Mesendoderm (in vitro differentiated cells): ENCODE measurements around the gene FRY.

Experiments used
- DNase-seq: peaks from one replicate; pipeline ENCODE4 v3.0.0; 2013
- H2AK5ac ChIP-seq: 2 replicates; pipeline ENCODE4 v1.6.1; 2013; ENCODE audit warnings: low read length, inconsistent platforms
- H2BK120ac ChIP-seq: 2 replicates; pipeline ENCODE4 v1.6.1; 2013; ENCODE audit warnings: low read depth, mild to moderate bottlenecking, low read length, moderate library complexity, mixed read lengths
- H2BK15ac ChIP-seq: replicated peaks from 2 replicates; pipeline ENCODE4 v1.6.1; 2013; ENCODE audit warnings: low read depth, mild to moderate bottlenecking, moderate library complexity
- H2BK5ac ChIP-seq: 2 replicates; pipeline ENCODE4 v1.6.1; 2013; ENCODE audit warnings: low read length, inconsistent platforms
- H3K18ac ChIP-seq: 2 replicates; pipeline ENCODE4 v1.6.1; 2013; ENCODE audit warnings: mild to moderate bottlenecking, low read length, mixed read lengths
- H3K23ac ChIP-seq: one replicate; pipeline ENCODE4 v1.6.1; 2013; ENCODE audit warnings: low read length
- H3K27ac ChIP-seq: 2 replicates; pipeline ENCODE4 v1.5.1; 2013; ENCODE audit warnings: low read depth, mild to moderate bottlenecking, inconsistent platforms, low read length, moderate library complexity
- H3K27me3 ChIP-seq: 2 replicates; pipeline ENCODE4 v1.6.1; 2013; ENCODE audit warnings: low read length, control low read depth, mild to moderate bottlenecking, inconsistent platforms; ENCODE audit not compliant: insufficient read depth, poor library complexity
- H3K36me3 ChIP-seq: 2 replicates; pipeline ENCODE4 v1.6.1; 2013; ENCODE audit warnings: low read length, inconsistent platforms; ENCODE audit not compliant: control insufficient read depth, insufficient read depth
- H3K4ac ChIP-seq: one replicate; pipeline ENCODE4 v1.6.1; 2013; ENCODE audit warnings: low read depth, mild to moderate bottlenecking, low read length, moderate library complexity
- H3K4me1 ChIP-seq: 2 replicates; pipeline ENCODE4 v1.6.1; 2013; ENCODE audit warnings: low read depth, low read length, inconsistent platforms; ENCODE audit not compliant: control insufficient read depth
- H3K4me2 ChIP-seq: 2 replicates; pipeline ENCODE4 v1.6.1; 2013; ENCODE audit warnings: low read length
- H3K4me3 ChIP-seq: 2 replicates; pipeline ENCODE4 v1.5.1; 2013; ENCODE audit warnings: mild to moderate bottlenecking, low read length
- H3K56ac ChIP-seq: one replicate; pipeline ENCODE4 v1.6.1; 2013; ENCODE audit warnings: low read length
- H3K79me1 ChIP-seq: 2 replicates; pipeline ENCODE4 v1.6.1; 2013; ENCODE audit warnings: low read length, inconsistent platforms
- H3K79me2 ChIP-seq: 2 replicates; pipeline ENCODE4 v1.6.1; 2013; ENCODE audit warnings: mild to moderate bottlenecking, low read length; ENCODE audit not compliant: control insufficient read depth, insufficient read depth
- H3K9ac ChIP-seq: 2 replicates; pipeline ENCODE4 v1.6.1; 2013; ENCODE audit warnings: low read length, inconsistent platforms
- H4K5ac ChIP-seq: one replicate; pipeline ENCODE4 v1.6.1; 2013; ENCODE audit warnings: low read length
- H4K8ac ChIP-seq: one replicate; pipeline ENCODE4 v1.6.1; 2013; ENCODE audit warnings: low read depth, mild to moderate bottlenecking, control low read depth, low read length, moderate library complexity
- WGBS: extraction: QIAGEN DNeasy Blood & Tissue Kit; methylation state at CpG from one replicate; pipeline ENCODE4 v1.1.7; 2013; ENCODE audit warnings: low lambda C conversion rate, missing lambda C conversion rate; ENCODE audit not compliant: insufficient coverage; ENCODE audit errors: extremely low coverage; 5-methylcytosine and 5-hydroxymethylcytosine counted together

FRY gene

GRCh38 chr13:32195713-32196112 is 164.1 kb downstream of the FRY start:
- no peaks in the 10 kb centered on the region for H3K36me3 ChIP-seq
- H2BK5ac ChIP-seq = no peak overlapping the region
- no peak overlapping the region for H3K9ac ChIP-seq
- no peak overlapping the region for H4K5ac ChIP-seq
- no peaks in the 10 kb centered on the region for H3K27me3 ChIP-seq
- DNase-seq = no peak
- H3K18ac ChIP-seq = no peak overlapping the region
- H3K4me3 ChIP-seq = no peak overlapping the region
- no peaks in the 10 kb centered on the region for H3K4me1 ChIP-seq
- H3K23ac ChIP-seq = no peak overlapping the region
- H4K8ac ChIP-seq = no peak overlapping the region
- no peak overlapping the region for H2AK5ac ChIP-seq
- H3K4me2 ChIP-seq = no peak overlapping the region
- no peak overlapping the region for H3K27ac ChIP-seq
- no peak overlapping the region for H2BK120ac ChIP-seq
- H3K79me1 ChIP-seq = no peaks in the 10 kb centered on the region
- H3K4ac ChIP-seq = no peak overlapping the region
- H3K79me2 ChIP-seq = no peaks in the 10 kb centered on the region
- H3K56ac ChIP-seq = no peak overlapping the region
- no peak overlapping the region for H2BK15ac ChIP-seq

- Histone ChIP-seq H3K18ac (no peak overlapping the region), H4K5ac (no peak overlapping the region), H3K4ac (no peak overlapping the region), H3K79me2 (no peaks in the 10 kb centered on the region), H2BK120ac (no peak overlapping the region), H3K9ac (no peak overlapping the region), H2BK5ac (no peak overlapping the region), H3K4me2 (no peak overlapping the region), H2BK15ac (no peak overlapping the region), H3K4me1 (no peaks in the 10 kb centered on the region), H3K79me1 (no peaks in the 10 kb centered on the region), H4K8ac (no peak overlapping the region), H3K36me3 (no peaks in the 10 kb centered on the region), H3K4me3 (no peak overlapping the region), H3K23ac (no peak overlapping the region), H2AK5ac (no peak overlapping the region), H3K27ac (no peak overlapping the region), H3K56ac (no peak overlapping the region), H3K27me3 (no peaks in the 10 kb centered on the region)
- no CpG with 5 or more reads among the region's 1 CpG for WGBS
- no peak for DNase-seq
Measured at GRCh38 chr13:32199168-32199567, 167.6 kb downstream of the FRY start.

- no peak overlapping the region for H3K4me3 ChIP-seq
- no peak overlapping the region for H2AK5ac ChIP-seq
- no peak overlapping the region for H3K18ac ChIP-seq
- H2BK120ac ChIP-seq = no peak overlapping the region
- no peak overlapping the region for H3K4ac ChIP-seq
- H3K27me3 ChIP-seq = no peaks in the 10 kb centered on the region
- H3K79me2 ChIP-seq = no peaks in the 10 kb centered on the region
- no peak overlapping the region for H3K23ac ChIP-seq
- H3K4me2 ChIP-seq = no peak overlapping the region
- H2BK15ac ChIP-seq = no peak overlapping the region
- no peak for DNase-seq
- no peaks in the 10 kb centered on the region for H3K36me3 ChIP-seq
- H3K27ac ChIP-seq = no peak overlapping the region
- H3K79me1 ChIP-seq = no peaks in the 10 kb centered on the region
- no peak overlapping the region for H4K5ac ChIP-seq
- no peak overlapping the region for H4K8ac ChIP-seq
- H2BK5ac ChIP-seq = no peak overlapping the region
- no peak overlapping the region for H3K56ac ChIP-seq
- H3K9ac ChIP-seq = no peak overlapping the region
- WGBS = no CpG with 5 or more reads among the region's 2 CpGs
- H3K4me1 ChIP-seq = no peaks in the 10 kb centered on the region
Measured at GRCh38 chr13:32200741-32201140, 169.2 kb downstream of the FRY start.

- Histone ChIP-seq H2BK120ac (no peak overlapping the region), H3K4me1 (no peaks in the 10 kb centered on the region), H2BK15ac (no peak overlapping the region), H3K36me3 (no peaks in the 10 kb centered on the region), H3K4me3 (no peak overlapping the region), H3K27me3 (no peaks in the 10 kb centered on the region), H3K23ac (no peak overlapping the region), H3K56ac (no peak overlapping the region), H4K5ac (no peak overlapping the region), H3K18ac (no peak overlapping the region), H3K27ac (no peak overlapping the region), H3K4ac (no peak overlapping the region), H3K79me2 (no peaks in the 10 kb centered on the region), H3K4me2 (no peak overlapping the region), H3K9ac (no peak overlapping the region), H2BK5ac (no peak overlapping the region), H3K79me1 (no peaks in the 10 kb centered on the region), H4K8ac (no peak overlapping the region), H2AK5ac (no peak overlapping the region)
- WGBS = no CpG with 5 or more reads among the region's 4 CpGs
- DNase-seq = no peak
Measured at GRCh38 chr13:32201809-32202208, 170.2 kb downstream of the FRY start.

GRCh38 chr13:32202268-32202667 is 170.7 kb downstream of the FRY start:
- no peak overlapping the region for H3K18ac ChIP-seq
- no peak overlapping the region for H4K8ac ChIP-seq
- H3K27ac ChIP-seq = no peak overlapping the region
- H3K79me2 ChIP-seq = no peaks in the 10 kb centered on the region
- no peak for DNase-seq
- H3K79me1 ChIP-seq = no peaks in the 10 kb centered on the region
- no peak overlapping the region for H3K4me2 ChIP-seq
- H4K5ac ChIP-seq = no peak overlapping the region
- H2BK15ac ChIP-seq = no peak overlapping the region
- H2BK5ac ChIP-seq = no peak overlapping the region
- H2AK5ac ChIP-seq = no peak overlapping the region
- no peak overlapping the region for H2BK120ac ChIP-seq
- no peaks in the 10 kb centered on the region for H3K4me1 ChIP-seq
- H3K4ac ChIP-seq = no peak overlapping the region
- H3K27me3 ChIP-seq = no peaks in the 10 kb centered on the region
- no peaks in the 10 kb centered on the region for H3K36me3 ChIP-seq
- H3K9ac ChIP-seq = no peak overlapping the region
- H3K4me3 ChIP-seq = no peak overlapping the region
- no peak overlapping the region for H3K56ac ChIP-seq
- WGBS = no CpG with 5 or more reads among the region's 6 CpGs
- no peak overlapping the region for H3K23ac ChIP-seq

GRCh38 chr13:32203221-32203620 is 171.6 kb downstream of the FRY start:
- no peak overlapping the region for H2BK15ac ChIP-seq
- no CpG with 5 or more reads among the region's 5 CpGs for WGBS

More at GRCh38 chr13:32203221-32203620, 171.6 kb downstream of the FRY start:
- Histone ChIP-seq H2BK5ac (no peak overlapping the region), H3K36me3 (no peaks in the 10 kb centered on the region), H3K56ac (no peak overlapping the region), H4K5ac (no peak overlapping the region), H3K79me1 (no peaks in the 10 kb centered on the region), H3K27me3 (no peaks in the 10 kb centered on the region), H3K79me2 (no peaks in the 10 kb centered on the region), H3K27ac (no peak overlapping the region), H3K4me2 (no peak overlapping the region), H3K9ac (no peak overlapping the region), H3K4ac (no peak overlapping the region), H3K4me3 (no peak overlapping the region), H3K4me1 (no peaks in the 10 kb centered on the region), H4K8ac (no peak overlapping the region), H2AK5ac (no peak overlapping the region), H2BK120ac (no peak overlapping the region), H3K18ac (no peak overlapping the region), H3K23ac (no peak overlapping the region)
- DNase-seq = no peak
